CD4-positive, alpha-beta T cell treated with Interleukin-21 for 1 hour (primary cell): ENCODE data around the gene ZRANB1.
A peak's percentile ranks its signal among the peaks of the same experiment; 100 is the strongest.
"Not testable (repeated sequence)": the region's sequence is repeated elsewhere in the genome, so short reads cannot be mapped to it uniquely, and the experiment has no call there.

Experiments used
- DNase-seq: peaks from one replicate; pipeline ENCODE4 v3.0.0-alpha.2; 2020

The ZRANB1 gene

GRCh38 chr10:124967255-124967654 is 25.3 kb downstream of the ZRANB1 start:
- no peak for DNase-seq

GRCh38 chr10:124971276-124971675 is 29.4 kb downstream of the ZRANB1 start:
- DNase-seq: no peak

GRCh38 chr10:124972637-124973036 is 30.7 kb downstream of the ZRANB1 start:
- no peak for DNase-seq

GRCh38 chr10:124974131-124974530 is 32.2 kb downstream of the ZRANB1 start:
- no peak for DNase-seq

- peak; percentile 18 for DNase-seq
Observed at GRCh38 chr10:124975977-124976514, 34.1 kb downstream of the ZRANB1 start.

GRCh38 chr10:124977161-124977560 is 35.2 kb downstream of the ZRANB1 start:
- no peak for DNase-seq

GRCh38 chr10:124977648-124978375 is 35.9 kb downstream of the ZRANB1 start:
- no peak for DNase-seq

GRCh38 chr10:124978376-124978725 is 36.4 kb downstream of the ZRANB1 start:
- no peak for DNase-seq

GRCh38 chr10:124983321-124983720 is 41.4 kb downstream of the ZRANB1 start:
- no peak for DNase-seq

- DNase-seq: no peak
Observed at GRCh38 chr10:124984376-124984775, 42.5 kb downstream of the ZRANB1 start.

- DNase-seq: no peak
Observed at GRCh38 chr10:124985162-124985561, 43.2 kb downstream of the ZRANB1 start.

- no peak for DNase-seq
Observed at GRCh38 chr10:124987788-124988187, 45.9 kb downstream of the ZRANB1 start.

GRCh38 chr10:124988753-124989152 is 46.8 kb downstream of the ZRANB1 start:
- not testable (repeated sequence) for DNase-seq

- no peak for DNase-seq
Observed at GRCh38 chr10:124989526-124989925, 47.6 kb downstream of the ZRANB1 start.

- no peak for DNase-seq
Observed at GRCh38 chr10:124990671-124991625, 49.0 kb downstream of the ZRANB1 start.

GRCh38 chr10:124991835-124992234 is 49.9 kb downstream of the ZRANB1 start:
- no peak for DNase-seq

GRCh38 chr10:124992462-124993344 is 50.8 kb downstream of the ZRANB1 start:
- DNase-seq: peak; percentile 34

GRCh38 chr10:124993345-124993708 is 51.4 kb downstream of the ZRANB1 start:
- DNase-seq: no peak

- DNase-seq: no peak
Observed at GRCh38 chr10:124993736-124994451, 52.0 kb downstream of the ZRANB1 start.

- no peak for DNase-seq
Observed at GRCh38 chr10:124994573-124995473, 52.9 kb downstream of the ZRANB1 start.

- no peak for DNase-seq
Observed at GRCh38 chr10:124995605-124996004, 53.7 kb downstream of the ZRANB1 start.
